Omental fat pad (tissue), 4 donors: Measurements from ENCODE around the gene LILRB3. TPM values are rescaled to one million over a fixed set of nuclear protein-coding genes. Genes with fewer than 3 reads are reported as not detected.
"Not testable (repeated sequence)": the region's sequence is repeated elsewhere in the genome, so short reads cannot be mapped to it uniquely, and the experiment has no call there.

Source experiments
- ATAC-seq: fragments of 150-250 bp; one replicate; pipeline ENCODE4 v1.9.1; 2016; ENCODE audit warnings: mild to moderate bottlenecking, moderate library complexity; ENCODE audit not compliant: low FRiP score
- DNase-seq: peaks from one replicate; pipeline ENCODE4 v3.0.0-alpha.2; 2019; ENCODE audit warnings: low spot score
- total RNA-seq, 4 donors: library from RNA; depleted of rRNA; stranded (reverse); fragments of >200 nt; gene quantifications; one replicate each; pipeline ENCODE4 v1.1.0, GENCODE V29; 2016
- TF ChIP-seq, protein P1 (sequence below), 3 donors: fragments of 450-650 bp; IDR thresholded peaks; one replicate each; pipeline ENCODE4 v1.5.1; 2016 to 2017; ENCODE audit warnings: antibody characterized with exemption in 3 of 3, mild to moderate bottlenecking in 3 of 3, moderate library complexity in 2 of 3

The LILRB3 gene
- total RNA-seq, 4 donors from 2014 or later, result 11.7 to 135 (median 71.5) TPM

DNA sequence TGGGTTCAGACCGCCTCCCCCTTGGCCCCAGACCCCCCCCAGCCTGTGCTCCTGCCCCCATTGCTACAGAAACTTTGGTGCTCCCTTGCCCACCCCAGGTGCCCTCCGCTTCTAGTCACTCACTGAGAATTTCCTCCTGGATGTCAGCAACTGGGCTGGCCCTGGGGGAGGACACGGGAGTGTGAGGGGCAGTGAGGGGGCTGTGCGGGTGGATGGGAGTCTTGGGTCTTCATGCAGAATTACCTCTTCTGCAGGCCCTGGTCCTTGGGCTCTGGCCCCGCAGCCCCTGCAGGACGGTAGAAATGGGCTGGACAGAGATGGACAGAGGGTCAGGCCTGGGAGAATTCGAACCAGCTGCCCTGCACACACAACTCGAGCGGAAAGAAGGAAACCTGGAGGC lies 29.4 kb upstream of the LILRB3 start:
- no peak for ATAC-seq
- TF ChIP-seq, protein P1, sequence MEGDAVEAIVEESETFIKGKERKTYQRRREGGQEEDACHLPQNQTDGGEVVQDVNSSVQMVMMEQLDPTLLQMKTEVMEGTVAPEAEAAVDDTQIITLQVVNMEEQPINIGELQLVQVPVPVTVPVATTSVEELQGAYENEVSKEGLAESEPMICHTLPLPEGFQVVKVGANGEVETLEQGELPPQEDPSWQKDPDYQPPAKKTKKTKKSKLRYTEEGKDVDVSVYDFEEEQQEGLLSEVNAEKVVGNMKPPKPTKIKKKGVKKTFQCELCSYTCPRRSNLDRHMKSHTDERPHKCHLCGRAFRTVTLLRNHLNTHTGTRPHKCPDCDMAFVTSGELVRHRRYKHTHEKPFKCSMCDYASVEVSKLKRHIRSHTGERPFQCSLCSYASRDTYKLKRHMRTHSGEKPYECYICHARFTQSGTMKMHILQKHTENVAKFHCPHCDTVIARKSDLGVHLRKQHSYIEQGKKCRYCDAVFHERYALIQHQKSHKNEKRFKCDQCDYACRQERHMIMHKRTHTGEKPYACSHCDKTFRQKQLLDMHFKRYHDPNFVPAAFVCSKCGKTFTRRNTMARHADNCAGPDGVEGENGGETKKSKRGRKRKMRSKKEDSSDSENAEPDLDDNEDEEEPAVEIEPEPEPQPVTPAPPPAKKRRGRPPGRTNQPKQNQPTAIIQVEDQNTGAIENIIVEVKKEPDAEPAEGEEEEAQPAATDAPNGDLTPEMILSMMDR (IDR thresholded peaks at IDR 0.05), result no peak
- DNase-seq, result no peak

DNA sequence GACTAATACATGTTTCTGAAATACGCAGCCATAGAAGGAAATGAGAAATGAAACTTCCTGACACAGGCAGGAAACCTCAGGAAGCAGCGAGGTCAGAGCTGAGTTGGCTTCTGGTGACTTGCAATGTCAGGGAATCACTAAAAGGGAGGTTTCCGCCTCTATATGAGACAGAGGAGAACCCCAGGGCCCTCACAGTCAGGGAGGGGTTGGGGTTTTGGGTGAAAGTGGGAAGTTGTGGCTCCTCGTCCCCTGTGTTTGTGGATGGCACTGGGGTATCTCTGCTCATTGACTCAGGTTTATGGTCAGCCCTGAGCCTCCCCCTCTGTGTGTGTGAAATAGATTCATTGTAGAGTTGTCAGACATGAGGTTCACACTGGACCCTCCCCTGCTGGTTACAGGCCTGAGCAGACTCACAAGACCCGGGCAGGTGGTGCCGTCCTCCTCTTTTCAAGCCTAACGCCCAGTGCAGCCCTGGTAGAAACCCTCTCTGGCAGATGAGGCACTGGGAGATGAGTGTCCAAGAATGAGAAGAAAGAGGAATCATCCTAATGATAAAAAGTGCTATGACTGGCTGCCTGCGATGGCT lies 25.3 kb upstream of the LILRB3 start:
- ATAC-seq, result peak; percentile 29
- no peak for DNase-seq
- TF ChIP-seq, protein P1 (IDR thresholded peaks at IDR 0.05), result no peak

GRCh38 chr19:54247106-54247930 lies 24.5 kb upstream of the LILRB3 start:
- ATAC-seq, result no peak
- DNase-seq, result no peak
- TF ChIP-seq, protein P1 (IDR thresholded peaks at IDR 0.05), result no peak

DNA sequence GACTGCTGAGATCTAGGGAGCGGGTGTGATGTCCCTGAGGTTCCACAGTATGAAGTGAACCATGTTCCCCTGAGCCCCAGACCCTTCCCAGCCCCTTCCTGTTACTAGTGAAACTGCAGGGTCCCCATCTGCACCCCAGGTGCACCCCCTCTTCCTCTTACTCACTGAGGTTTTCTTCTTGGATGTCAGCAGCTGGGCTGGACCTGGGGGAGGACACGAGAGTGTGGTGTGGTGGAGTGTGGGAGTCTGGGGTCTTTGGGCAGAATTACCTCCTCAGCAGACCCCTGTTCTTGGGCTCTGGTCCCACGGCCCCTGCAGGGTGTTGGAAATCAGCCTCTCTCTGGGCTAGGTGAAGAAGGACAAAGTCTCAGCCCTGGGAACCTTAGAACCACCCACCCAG lies 23.1 kb upstream of the LILRB3 start:
- TF ChIP-seq, protein P1 (IDR thresholded peaks at IDR 0.05), result no peak
- ATAC-seq (no peak), DNase-seq (no peak)

DNA sequence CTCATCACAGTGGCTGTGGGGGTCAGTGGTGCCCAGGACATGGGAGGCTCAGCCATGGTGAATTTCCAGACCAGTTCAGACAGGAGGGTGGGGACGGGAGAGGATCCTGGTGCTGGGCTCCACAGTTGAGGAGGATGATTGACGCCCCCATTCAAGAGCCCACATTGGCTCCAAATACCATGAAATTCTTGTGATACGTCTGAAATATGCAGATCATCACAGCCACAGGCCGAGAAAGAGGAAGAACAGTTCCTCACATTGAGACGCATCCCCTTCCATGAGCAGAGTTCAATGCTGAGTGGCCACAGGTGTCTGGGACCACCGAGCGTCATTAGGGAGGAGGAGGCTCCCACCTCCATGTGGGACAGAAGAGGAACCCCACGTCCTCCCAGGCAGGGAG lies 21.0 kb upstream of the LILRB3 start:
- not testable (repeated sequence) for DNase-seq, ATAC-seq

GRCh38 chr19:54242646-54243045 lies 19.8 kb upstream of the LILRB3 start, which contains the start of gene LILRA6:
Gene LILRA6 (minus strand): TSS chr19:54242790.
- not testable (repeated sequence) for DNase-seq

GRCh38 chr19:54242234-54242633 lies 19.4 kb upstream of the LILRB3 start:
- not testable (repeated sequence) for DNase-seq, ATAC-seq

More at GRCh38 chr19:54242646-54243045, 19.8 kb upstream of the LILRB3 start, which contains the start of gene LILRA6:
- ATAC-seq, result not testable (repeated sequence)

DNA sequence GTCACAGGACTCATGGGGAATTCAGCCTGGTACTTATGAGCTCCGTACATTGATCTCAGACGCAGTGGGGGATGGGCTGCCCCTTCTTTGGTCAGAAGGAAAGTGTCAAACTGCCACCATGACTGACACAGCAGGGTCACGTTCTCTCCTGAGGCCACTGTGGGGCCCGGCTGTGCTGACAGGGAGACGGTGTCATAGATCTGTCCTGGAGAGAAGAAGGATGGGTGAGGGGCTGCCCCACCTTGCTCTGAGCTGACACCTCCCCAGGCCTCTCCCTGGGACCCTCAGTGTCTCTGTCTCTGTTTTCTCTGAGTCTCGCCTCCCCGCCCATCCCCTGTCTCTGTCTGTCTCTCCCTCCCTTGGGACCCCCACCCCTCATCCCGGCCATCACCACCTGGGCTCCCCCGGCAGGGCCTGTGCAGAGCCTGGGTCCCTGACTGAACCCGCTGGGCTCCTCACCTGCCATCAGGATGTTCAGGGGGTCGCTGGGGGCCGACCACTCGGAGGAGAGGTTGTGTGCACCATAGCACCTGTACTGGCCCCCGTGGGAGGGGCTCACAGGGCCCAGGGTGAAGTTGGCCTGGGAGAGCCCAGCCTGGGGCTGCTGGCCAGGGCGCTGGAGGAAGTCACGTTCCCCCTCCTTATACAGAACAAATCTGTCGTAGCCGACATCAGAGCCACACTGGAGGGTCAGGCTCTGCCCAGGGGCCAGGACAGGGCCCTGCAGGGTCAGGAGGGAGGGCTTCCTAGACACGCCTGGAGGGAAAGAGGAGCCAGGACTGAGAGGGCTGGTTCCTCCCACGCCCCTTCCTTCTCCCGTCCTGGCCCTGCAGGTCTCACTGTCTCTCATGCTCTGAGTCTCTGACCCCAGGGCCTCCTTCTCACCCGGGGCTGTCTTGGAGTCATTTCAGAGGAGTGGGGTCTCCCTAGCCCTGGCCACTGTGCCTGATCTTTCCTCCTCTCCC lies 17.8 kb upstream of the LILRB3 start:
- DNase-seq, ATAC-seq: not testable (repeated sequence)

DNA sequence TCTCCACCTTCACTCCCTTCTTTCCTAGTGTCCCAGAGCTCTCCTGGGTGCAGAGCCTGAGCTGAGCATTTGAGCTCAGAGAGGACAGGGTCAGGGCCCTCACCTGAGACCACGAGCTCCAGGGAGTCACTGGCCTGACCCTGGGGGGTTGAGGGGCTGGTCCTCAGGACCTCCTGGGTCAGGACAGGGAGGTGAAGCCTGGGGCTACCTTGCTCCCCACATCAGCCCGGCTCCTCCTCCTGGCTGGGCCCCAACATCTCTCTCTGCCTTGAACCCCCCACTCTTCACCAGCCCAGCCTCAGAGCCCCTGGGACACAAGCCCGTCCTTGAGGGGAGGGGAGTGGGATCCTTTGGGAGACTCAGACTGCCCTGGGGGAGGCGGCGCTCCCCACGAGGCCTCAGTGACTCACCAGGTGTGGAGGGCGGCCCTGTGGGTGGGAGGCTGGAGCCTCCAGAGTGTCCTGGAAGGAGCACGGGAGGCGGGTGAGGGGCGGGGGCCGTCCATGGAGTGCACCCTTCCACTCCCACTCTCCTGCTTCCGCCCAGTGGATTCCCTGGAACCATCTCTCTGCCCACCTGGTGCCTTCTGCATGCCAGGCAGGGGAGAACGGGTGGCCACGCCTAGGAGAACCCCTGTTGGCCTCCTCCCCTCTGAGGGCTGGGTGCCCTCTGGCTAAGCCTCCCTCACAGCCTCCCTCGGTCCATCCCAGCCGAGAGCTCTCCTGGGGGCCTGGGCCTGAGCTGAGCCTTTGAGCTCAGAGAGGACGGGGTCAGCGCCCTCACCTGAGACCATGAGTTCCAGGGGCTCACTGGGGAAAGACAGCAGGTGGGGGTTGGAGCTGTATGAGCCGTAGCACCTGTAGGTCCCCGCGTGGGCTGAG lies 16.9 kb upstream of the LILRB3 start:
- DNase-seq, result not testable (repeated sequence)
- ATAC-seq, result peak; percentile 52
